GM12801 (cell line): Measurements from ENCODE around the gene SNCB.

ENCODE experiments used
- TF ChIP-seq, protein P1 (sequence below): IDR thresholded peaks from one replicate; pipeline ENCODE4 v1.5.1; 2011; ENCODE audit warnings: control low read depth; ENCODE audit not compliant: insufficient read length; ENCODE audit errors: extremely low read depth

SNCB gene

DNA sequence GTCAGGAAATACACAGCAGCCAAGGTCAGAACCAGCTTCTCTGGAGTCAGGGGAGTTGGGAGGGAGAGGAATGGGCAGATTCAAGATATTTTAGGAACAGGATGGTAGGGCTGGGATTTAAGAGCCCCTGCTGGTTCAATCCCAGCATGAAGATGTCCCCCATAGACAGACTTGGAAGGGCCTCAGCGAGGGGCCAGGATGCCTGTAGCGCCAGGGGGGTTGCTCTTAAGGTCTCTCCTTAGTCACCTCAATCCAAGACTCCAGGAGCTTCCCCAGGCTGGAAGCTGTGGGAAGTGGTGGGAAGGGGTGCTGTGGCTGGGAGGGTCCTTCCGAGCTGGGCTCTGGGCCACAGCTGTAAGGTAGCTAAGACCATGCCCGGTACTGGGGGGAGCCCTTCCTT, 8.9 kb upstream of the SNCB start:
- TF ChIP-seq, protein P1, sequence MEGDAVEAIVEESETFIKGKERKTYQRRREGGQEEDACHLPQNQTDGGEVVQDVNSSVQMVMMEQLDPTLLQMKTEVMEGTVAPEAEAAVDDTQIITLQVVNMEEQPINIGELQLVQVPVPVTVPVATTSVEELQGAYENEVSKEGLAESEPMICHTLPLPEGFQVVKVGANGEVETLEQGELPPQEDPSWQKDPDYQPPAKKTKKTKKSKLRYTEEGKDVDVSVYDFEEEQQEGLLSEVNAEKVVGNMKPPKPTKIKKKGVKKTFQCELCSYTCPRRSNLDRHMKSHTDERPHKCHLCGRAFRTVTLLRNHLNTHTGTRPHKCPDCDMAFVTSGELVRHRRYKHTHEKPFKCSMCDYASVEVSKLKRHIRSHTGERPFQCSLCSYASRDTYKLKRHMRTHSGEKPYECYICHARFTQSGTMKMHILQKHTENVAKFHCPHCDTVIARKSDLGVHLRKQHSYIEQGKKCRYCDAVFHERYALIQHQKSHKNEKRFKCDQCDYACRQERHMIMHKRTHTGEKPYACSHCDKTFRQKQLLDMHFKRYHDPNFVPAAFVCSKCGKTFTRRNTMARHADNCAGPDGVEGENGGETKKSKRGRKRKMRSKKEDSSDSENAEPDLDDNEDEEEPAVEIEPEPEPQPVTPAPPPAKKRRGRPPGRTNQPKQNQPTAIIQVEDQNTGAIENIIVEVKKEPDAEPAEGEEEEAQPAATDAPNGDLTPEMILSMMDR, result no peak

DNA sequence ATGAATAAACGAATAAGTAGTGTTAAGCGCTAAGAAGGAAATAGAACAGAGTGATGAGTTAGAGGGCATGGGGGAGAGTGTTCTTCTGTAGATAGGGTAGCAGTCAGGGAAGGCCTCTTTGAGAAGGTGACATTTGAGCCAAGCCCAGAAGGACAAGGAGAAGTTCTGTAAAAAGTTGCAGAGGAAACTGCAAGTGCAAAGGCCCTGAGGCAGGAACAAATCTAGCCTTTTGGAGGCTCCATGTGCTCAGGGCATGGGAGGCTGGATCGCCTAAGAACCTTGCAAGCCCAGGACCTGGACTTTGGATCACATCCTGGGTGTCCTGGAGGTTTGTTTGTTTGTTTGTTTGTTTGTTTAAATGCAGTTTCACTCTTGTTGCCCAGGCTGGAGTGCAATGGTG, 8.1 kb upstream of the SNCB start:
- TF ChIP-seq, protein P1, result no peak

DNA sequence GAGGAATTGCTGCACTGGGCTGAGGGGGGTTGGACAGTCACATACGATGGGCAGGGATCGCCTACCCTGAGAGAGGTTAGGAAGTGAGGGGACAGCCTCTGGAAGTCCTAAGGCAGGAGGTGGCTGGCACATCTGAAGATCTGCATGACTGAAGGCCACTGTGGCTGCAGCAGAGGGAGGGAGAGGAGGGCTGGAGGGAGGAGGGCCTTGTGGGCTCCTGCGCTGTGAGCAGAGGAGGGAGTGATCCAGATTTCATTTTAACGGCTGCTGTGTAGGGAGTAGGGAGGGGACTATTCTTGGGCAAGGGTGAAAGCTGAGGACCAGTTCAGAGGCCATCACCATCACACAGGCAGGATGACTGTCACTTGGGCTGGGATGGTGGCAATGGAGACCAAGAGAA, 7.2 kb upstream of the SNCB start:
- TF ChIP-seq, protein P1, result no peak

DNA sequence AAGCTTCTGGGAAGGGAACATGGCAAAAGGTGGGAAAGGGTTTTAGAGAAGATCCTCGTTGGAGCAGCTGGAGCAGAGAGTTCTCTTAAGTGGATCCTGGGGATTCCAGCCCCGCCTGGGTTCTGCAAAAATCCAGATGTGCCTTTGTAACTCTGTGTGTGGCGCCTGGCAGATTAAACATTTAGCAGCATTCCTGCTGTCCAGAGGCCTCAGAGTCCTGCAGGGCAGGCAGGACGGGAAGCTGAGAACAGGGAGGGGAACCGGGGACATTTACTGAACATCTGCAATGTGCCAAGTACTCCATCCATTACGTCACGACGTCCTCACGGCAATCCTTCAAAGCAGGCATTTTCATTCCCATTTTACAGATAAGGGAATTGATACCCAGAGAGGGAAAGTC, 6.1 kb upstream of the SNCB start:
- TF ChIP-seq, protein P1, result no peak

DNA sequence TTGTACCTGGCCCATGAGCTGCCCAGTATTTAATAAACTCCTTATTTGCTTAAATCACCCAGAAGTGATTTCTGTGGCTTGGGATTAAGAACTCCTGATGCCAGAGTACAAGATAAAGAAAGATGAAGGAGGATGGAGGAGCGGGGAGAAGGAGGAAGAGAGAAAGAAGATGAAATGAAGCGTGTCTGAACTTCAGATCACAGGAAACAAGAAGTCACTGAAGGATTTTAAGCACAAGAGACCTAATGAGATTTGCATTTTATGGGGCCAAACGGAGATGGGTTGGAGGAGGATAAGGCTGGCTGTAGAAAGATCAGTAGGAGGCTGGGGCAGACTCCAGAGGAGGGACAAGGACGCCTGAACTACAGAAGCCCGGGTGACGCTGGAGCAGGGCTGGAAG, 3.3 kb upstream of the SNCB start:
- TF ChIP-seq, protein P1, result no peak

DNA sequence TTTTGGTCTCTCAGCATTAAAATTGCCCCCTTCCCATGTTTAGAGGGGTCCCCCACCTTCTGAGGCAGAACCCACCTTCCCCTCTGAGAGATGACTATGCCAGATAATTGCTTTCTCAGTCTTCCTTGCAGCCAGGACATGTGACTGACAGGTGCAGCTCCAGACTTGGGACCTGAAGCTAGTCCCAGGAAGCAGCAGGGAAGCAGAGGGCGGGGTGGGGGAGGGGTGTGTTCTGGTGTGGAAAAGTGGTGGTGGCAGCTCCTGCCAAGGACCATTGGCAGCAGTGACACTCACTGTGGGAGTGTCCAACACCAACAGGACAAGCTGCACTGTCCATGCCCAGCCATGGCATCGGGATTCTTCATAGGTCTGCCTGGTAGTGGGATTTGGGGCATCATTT, 2.4 kb upstream of the SNCB start:
- TF ChIP-seq, protein P1, result no peak

DNA sequence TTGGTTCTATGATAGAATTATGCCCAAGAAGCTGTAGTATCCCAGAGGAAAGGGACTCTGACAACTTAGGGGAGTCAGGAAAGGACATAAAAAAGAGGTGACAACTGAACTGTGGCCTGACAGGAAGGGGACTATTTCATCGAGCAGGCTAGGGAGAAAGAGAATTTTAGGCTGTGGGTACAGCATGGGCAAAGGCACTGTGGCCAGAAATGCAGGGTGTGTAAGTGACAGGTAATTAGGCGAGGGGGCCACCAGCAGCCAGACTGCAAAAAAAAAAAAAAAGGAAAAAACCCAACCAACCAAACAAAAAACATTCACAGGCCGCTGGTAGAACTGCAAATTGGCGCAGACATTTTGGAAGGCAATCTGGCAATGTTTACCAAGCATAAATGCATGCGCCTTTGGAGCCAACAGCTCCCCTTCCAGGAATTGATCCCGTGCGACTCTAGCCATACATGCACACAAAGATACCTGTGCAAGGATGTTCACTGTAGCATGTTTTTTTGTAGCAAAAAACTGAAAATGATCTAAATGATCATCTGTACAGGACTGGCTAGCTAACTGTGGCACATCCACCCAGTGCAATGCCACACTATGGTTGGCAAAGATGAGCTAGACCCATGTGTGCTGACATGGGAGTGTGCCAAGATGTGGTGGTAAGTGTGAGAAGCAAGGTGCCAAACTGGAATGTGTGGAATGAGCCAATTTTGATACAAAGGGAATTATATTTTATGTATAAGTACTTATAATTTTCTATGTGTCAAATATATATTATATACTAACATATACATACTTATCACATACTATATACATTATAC, 1.3 kb upstream of the SNCB start:
- TF ChIP-seq, protein P1, result no peak
